GM12872 (cell line): ENCODE measurements around the gene PMF1.
A peak's percentile ranks its signal among the peaks of the same experiment; 100 is the strongest.

Source experiments
- TF ChIP-seq, protein P1 (sequence below): IDR thresholded peaks from 3 replicates; pipeline ENCODE4 v1.5.1; 2011; ENCODE audit warnings: low read depth, mild to moderate bottlenecking, low read length, moderate library complexity; ENCODE audit not compliant: insufficient read depth

Gene PMF1

DNA sequence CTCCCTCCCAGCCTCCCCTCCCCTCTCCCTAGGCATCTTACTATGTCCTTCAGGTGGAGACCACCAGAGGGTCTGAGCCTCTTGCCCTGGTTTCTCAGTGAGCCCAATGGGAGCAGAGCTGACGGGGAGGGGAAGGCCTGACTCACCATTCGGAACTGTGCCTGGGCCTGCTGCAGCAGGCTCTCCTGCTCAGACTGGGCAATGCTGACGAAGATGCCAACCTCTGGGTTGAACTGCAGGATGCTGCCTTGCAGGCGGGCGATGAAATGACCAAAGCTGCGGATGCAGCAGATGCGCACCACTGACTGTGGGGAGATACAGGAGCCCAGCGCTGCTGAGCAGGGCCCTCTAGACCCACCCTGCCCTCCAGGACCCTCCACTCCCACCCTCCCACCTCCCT is 46.1 kb downstream of the PMF1 start:
- TF ChIP-seq, protein P1, sequence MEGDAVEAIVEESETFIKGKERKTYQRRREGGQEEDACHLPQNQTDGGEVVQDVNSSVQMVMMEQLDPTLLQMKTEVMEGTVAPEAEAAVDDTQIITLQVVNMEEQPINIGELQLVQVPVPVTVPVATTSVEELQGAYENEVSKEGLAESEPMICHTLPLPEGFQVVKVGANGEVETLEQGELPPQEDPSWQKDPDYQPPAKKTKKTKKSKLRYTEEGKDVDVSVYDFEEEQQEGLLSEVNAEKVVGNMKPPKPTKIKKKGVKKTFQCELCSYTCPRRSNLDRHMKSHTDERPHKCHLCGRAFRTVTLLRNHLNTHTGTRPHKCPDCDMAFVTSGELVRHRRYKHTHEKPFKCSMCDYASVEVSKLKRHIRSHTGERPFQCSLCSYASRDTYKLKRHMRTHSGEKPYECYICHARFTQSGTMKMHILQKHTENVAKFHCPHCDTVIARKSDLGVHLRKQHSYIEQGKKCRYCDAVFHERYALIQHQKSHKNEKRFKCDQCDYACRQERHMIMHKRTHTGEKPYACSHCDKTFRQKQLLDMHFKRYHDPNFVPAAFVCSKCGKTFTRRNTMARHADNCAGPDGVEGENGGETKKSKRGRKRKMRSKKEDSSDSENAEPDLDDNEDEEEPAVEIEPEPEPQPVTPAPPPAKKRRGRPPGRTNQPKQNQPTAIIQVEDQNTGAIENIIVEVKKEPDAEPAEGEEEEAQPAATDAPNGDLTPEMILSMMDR, result no peak

- TF ChIP-seq, protein P1, result 0 out of 3 replicates have a peak, but pooled peaks have one; percentile 22
These were observed 47.0 kb downstream of the PMF1 start for GRCh38 chr1:156259805-156260204.

DNA sequence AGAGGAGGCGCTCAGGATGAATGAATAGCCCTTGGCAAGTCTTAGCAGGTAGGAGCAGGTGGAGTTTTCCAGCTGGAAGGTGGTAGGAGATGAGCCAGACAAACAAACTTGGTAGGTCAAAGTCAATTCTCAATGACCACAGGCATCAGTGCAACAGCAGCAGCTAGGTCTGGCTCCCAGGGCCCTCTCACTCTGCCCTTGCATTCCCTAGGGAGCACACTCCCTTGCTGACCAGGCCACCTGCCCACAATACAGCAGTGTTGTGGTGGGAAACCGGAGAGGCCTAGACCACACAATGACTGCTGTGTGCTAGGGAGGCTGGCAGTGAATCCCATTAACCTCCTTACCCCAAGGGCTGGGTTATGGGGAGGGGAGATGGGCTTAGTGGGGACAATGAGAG is 48.1 kb downstream of the PMF1 start:
- TF ChIP-seq, protein P1, result no peak

GRCh38 chr1:156262461-156263287 is 49.9 kb downstream of the PMF1 start:
- TF ChIP-seq, protein P1, result no peak

DNA sequence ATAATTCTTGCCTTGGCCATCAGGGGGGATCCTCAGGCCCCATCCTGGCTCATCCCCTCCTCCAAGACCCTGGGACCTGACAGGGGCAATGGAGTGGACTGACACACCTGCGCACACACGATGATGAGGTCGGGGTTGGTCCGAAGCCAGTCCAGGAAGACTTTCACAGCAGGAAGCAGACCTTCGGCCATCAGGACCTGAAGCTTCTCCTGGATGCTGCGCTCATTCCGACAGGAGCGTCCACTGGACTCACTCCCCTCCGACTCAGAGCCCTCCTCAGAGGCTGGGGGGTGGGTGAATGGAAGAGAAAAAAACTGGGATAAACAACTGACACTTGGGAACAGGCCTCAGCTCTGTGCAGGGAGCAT is 50.5 kb downstream of the PMF1 start:
- TF ChIP-seq, protein P1, result no peak

- TF ChIP-seq, protein P1, result no peak
These were observed 53.2 kb downstream of the PMF1 start for GRCh38 chr1:156266051-156266450.

- TF ChIP-seq, protein P1, result no peak
These were observed 55.5 kb downstream of the PMF1 start for GRCh38 chr1:156268336-156268735.
